ENCODE data around the gene RNF13.

RNF13 gene

GRCh38 chr3:149895769-149896168 lies 82.8 kb downstream of the RNF13 start:
- in situ Hi-C loops (cut with MboI; ENCODE audit: low sequenced_read_pairs, unreplicated experiment) = no loop called here

DNA sequence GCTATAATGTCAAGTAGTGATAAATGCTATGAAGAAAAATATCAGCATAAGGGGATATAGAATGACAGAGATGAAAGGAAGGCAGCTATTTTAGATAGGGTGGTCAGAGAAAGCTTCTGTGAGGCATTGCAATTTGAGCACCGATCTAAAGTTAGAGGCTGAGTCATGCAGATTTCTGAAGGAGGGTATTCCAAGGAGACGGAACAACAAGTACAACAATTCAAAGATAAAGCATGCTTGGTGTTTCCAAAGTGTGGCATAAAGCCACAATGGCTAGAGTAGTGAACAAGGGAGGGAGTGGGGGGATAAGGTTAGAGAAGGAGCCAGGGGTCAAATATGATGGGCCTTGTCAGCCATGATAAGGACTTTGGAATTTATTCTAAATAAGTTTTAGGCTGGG lies 85.8 kb downstream of the RNF13 start:
- no peak for DNase-seq (ENCODE audit: low spot score)
- in situ Hi-C loops (cut with MboI; ENCODE audit: low sequenced_read_pairs, unreplicated experiment) = no loop called here
- TF ChIP-seq CTCF (IDR thresholded peaks at IDR 0.05; ENCODE audit: borderline replicate concordance, control extremely low read depth, extremely low read depth, insufficient read depth, missing control alignments) = no peak

More at GRCh38 chr3:149895769-149896168, 82.8 kb downstream of the RNF13 start:
- DNase-seq (ENCODE audit: low spot score) = no peak
- TF ChIP-seq CTCF (IDR thresholded peaks at IDR 0.05; ENCODE audit: borderline replicate concordance, control extremely low read depth, extremely low read depth, insufficient read depth, missing control alignments) = no peak

GRCh38 chr3:149900322-149900721 lies 87.3 kb downstream of the RNF13 start:
- no peak for DNase-seq (ENCODE audit: low spot score)
- no peak for TF ChIP-seq CTCF (IDR thresholded peaks at IDR 0.05; ENCODE audit: borderline replicate concordance, control extremely low read depth, extremely low read depth, insufficient read depth, missing control alignments)
- in situ Hi-C loops (cut with MboI; ENCODE audit: low sequenced_read_pairs, unreplicated experiment) = no loop called here

DNA sequence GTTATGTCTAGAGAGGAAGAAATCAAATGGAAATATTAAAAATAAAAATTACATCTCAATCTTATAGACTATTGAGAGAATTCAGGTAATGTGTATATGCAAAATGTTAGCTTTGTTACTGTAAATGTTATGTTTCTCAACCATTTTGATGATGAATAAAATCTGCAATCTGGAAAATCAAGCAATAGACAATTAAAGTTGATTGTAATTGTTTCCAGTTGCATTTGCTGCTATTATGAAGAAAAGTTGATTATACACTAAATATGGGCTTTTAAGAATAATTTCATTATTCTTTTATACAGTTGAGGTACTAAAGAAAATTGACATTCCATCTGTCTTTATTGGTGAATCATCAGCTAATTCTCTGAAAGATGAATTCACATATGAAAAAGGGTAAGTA lies 88.8 kb downstream of the RNF13 start:
- in situ Hi-C loops (cut with MboI; ENCODE audit: low sequenced_read_pairs, unreplicated experiment) = no loop called here
- no peak for DNase-seq (ENCODE audit: low spot score)
- no peak for TF ChIP-seq CTCF (IDR thresholded peaks at IDR 0.05; ENCODE audit: borderline replicate concordance, control extremely low read depth, extremely low read depth, insufficient read depth, missing control alignments)

- in situ Hi-C loops (cut with MboI; ENCODE audit: low sequenced_read_pairs, unreplicated experiment) = no loop called here
- no peak for DNase-seq (ENCODE audit: low spot score)
- no peak for TF ChIP-seq CTCF (IDR thresholded peaks at IDR 0.05; ENCODE audit: borderline replicate concordance, control extremely low read depth, extremely low read depth, insufficient read depth, missing control alignments)
These were observed 89.6 kb downstream of the RNF13 start for GRCh38 chr3:149902498-149903139.

DNA sequence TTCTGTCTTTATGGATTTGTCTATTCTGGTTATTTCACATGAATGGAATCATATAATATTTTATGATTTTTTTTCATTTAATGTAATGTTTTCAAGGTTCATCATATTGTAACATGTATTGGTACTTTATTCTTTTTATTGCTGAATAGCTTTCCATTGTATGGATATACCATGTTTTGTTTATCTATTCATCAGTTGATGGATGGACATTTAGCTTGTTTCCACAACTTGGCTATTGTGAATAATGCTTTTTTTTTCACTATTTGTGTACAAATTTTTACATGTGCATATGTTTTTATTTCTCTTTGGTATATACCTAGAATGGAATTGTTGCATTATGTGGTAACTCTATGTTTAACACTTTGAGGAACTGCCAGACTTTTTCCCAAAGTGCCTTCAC lies 93.0 kb downstream of the RNF13 start:
- DNase-seq (ENCODE audit: low spot score) = no peak
- in situ Hi-C loops (cut with MboI; ENCODE audit: low sequenced_read_pairs, unreplicated experiment) = no loop called here
- no peak for TF ChIP-seq CTCF (IDR thresholded peaks at IDR 0.05; ENCODE audit: borderline replicate concordance, control extremely low read depth, extremely low read depth, insufficient read depth, missing control alignments)
